K562 (cell line): ENCODE results near the gene VEGFA. TPM values are rescaled to one million over a fixed set of nuclear protein-coding genes. Genes with fewer than 3 reads are reported as not detected.

Experiments
- BHLHE40 ChIP-seq: IDR thresholded peaks from 2 replicates; pipeline ENCODE4 v1.6.1; 2011; ENCODE audit warnings: low read length, improper control_type of control experiment
- CTCF ChIP-seq, 3 experiments: IDR thresholded peaks in 2 of 3; conservative IDR thresholded peaks in 1 of 3; 2 replicates each; pipeline ENCODE4 v1.5.1; 2011 to 2012; ENCODE audit warnings: low read length in 3 of 3, mild to moderate bottlenecking in 3 of 3, control low read depth in 2 of 3, improper control_type of control experiment in 1 of 3, inconsistent platforms in 1 of 3, low read depth in 1 of 3, mixed read lengths in 1 of 3, moderate library complexity in 1 of 3; ENCODE audit not compliant: insufficient read depth in 2 of 3
- DIDO1 ChIP-seq: fragments of 450-650 bp; IDR thresholded peaks from 2 replicates; pipeline ENCODE4 v1.6.1; 2016; ENCODE audit warnings: low read depth, missing biosample characterization, missing genetic modification characterization
- GTF2E2 ChIP-seq: fragments of 200-800 bp; sonication (Bioruptor generic); IDR thresholded peaks from 2 replicates; pipeline ENCODE4 v1.6.1; 2016; ENCODE audit warnings: missing genetic modification characterization, missing compliant biosample characterization
- HEY1 ChIP-seq: fragments of 250-450 bp; sonication (Bioruptor Pico); IDR thresholded peaks from 2 replicates; pipeline ENCODE4 v1.5.0; 2020; ENCODE audit warnings: mild to moderate bottlenecking, moderate library complexity, borderline replicate concordance
- LCOR ChIP-seq: sonication (generic); formaldehyde crosslinking; IDR thresholded peaks from 2 replicates; pipeline ENCODE4 v1.8.0; 2022; ENCODE audit warnings: mild to moderate bottlenecking, missing genetic modification reagents
- MCM3 ChIP-seq: fragments of 450-650 bp; IDR thresholded peaks from 2 replicates; pipeline ENCODE4 v1.6.1; 2016
- MXI1 ChIP-seq: IDR thresholded peaks from 2 replicates; pipeline ENCODE4 v1.6.1; 2011; ENCODE audit warnings: low read depth, mild to moderate bottlenecking, improper control_type of control experiment, low read length
- NCOR1 ChIP-seq: fragments of 450-650 bp; IDR thresholded peaks from 2 replicates; pipeline ENCODE4 v1.6.1; 2016; ENCODE audit warnings: mild to moderate bottlenecking, moderate library complexity
- PHB2 ChIP-seq: fragments of 450-650 bp; IDR thresholded peaks from 2 replicates; pipeline ENCODE4 v1.6.1; 2017; ENCODE audit warnings: low read depth
- POLR2B ChIP-seq: fragments of 450-650 bp; IDR thresholded peaks from 2 replicates; pipeline ENCODE4 v1.6.1; 2018; ENCODE audit warnings: low read depth; ENCODE audit not compliant: partially characterized antibody
- PRDM10 ChIP-seq: fragments of 450-650 bp; IDR thresholded peaks from 2 replicates; pipeline ENCODE4 v1.6.1; 2018; ENCODE audit not compliant: partially characterized antibody
- RAD51 ChIP-seq: fragments of 450-650 bp; IDR thresholded peaks from 2 replicates; pipeline ENCODE4 v1.7.1; 2016; ENCODE audit warnings: low read depth, mild to moderate bottlenecking, borderline replicate concordance
- RFX7 ChIP-seq: fragments of 250-450 bp; sonication (Bioruptor Pico); IDR thresholded peaks from 2 replicates; pipeline ENCODE4 v1.5.1; 2021; ENCODE audit warnings: mild to moderate bottlenecking
- TSC22D4 ChIP-seq: fragments of 450-650 bp; IDR thresholded peaks from 2 replicates; pipeline ENCODE4 v1.6.1; 2016; ENCODE audit warnings: missing genetic modification characterization, missing biosample characterization, control low read depth
- ZNF134 ChIP-seq: fragments of 250-450 bp; sonication (Bioruptor Pico); conservative IDR thresholded peaks from 2 replicates; pipeline ENCODE4 v1.4.0; 2020
- ZNF165 ChIP-seq: fragments of 250-450 bp; sonication (Bioruptor Pico); IDR thresholded peaks from 2 replicates; pipeline ENCODE4 v1.4.0; 2020; ENCODE audit warnings: borderline replicate concordance
- ZNF224 ChIP-seq: sonication (generic); formaldehyde crosslinking; IDR thresholded peaks from 2 replicates; pipeline ENCODE4 v1.8.0; 2022; ENCODE audit warnings: mild to moderate bottlenecking, missing genetic modification reagents
- ZNF253 ChIP-seq: fragments of 250-450 bp; sonication (Bioruptor Pico); conservative IDR thresholded peaks from 2 replicates; pipeline ENCODE4 v1.6.1; 2021; ENCODE audit warnings: mild to moderate bottlenecking
- ZNF280B ChIP-seq: fragments of 250-450 bp; sonication (Bioruptor Pico); IDR thresholded peaks from 2 replicates; pipeline ENCODE4 v1.5.1; 2021; ENCODE audit warnings: mild to moderate bottlenecking
- ZNF316 ChIP-seq: fragments of 450-650 bp; IDR thresholded peaks from 2 replicates; pipeline ENCODE4 v1.6.1; 2016
- ZNF644 ChIP-seq: fragments of 200-800 bp; sonication (Bioruptor generic); IDR thresholded peaks from 2 replicates; pipeline ENCODE4 v1.6.1; 2016; ENCODE audit warnings: low read depth, missing genetic modification characterization, missing compliant biosample characterization
- ZNF695 ChIP-seq: fragments of 450-650 bp; formaldehyde crosslinking; IDR thresholded peaks from 2 replicates; pipeline ENCODE4 v1.4.0; 2020; ENCODE audit warnings: mild to moderate bottlenecking, moderate library complexity
- polyA plus RNA-seq, 8 experiments: library from polyadenylated mRNA; depleted of rRNA in 4 of 8; stranded (reverse) in 5 of 8; unstranded in 3 of 8; fragments of >200 nt; fragmentation: Nextera tagmentation in 2 of 8; fragmentation: Illumina TruSeq in 1 of 8; extraction: Ambion mirVana in 2 of 8; extraction: Trizol in 1 of 8; gene quantifications; 2 replicates each; pipeline versions ENCODE4 v1.2.1 to v1.2.3, GENCODE V29; 2011 to 2014; ENCODE audit warnings: inconsistent platforms in 1 of 8, missing spikeins in 1 of 8
- total RNA-seq, 7 experiments: library from RNA; depleted of rRNA in 6 of 7; stranded (reverse); fragments of >200 nt in 6 of 7; fragmentation: Illumina TruSeq in 2 of 7; extraction: Trizol in 2 of 7; gene quantifications; 2 replicates each; pipeline versions ENCODE4 v1.2.1 to v1.2.3, GENCODE V29; 2011 to 2021; ENCODE audit warnings: low replicate concordance in 1 of 7

Gene VEGFA
- total and polyA plus RNA-seq, 9 of the 15 experiments (the other 6 are each of a cell fraction or from before 2014, with no cell fraction given): 14.0 to 271 (median 124) TPM

- no peak for TF ChIP-seq CTCF (IDR thresholded peaks at IDR 0.05 in 2 of 3, conservative IDR thresholded peaks at IDR 0.05 in 1 of 3; ENCODE audit: insufficient read depth in 2 of 3, low read depth in 1 of 3, low read length in 3 of 3)
- no peak for TF ChIP-seq RFX7 (CRISPR knock-in tag)
- peak; percentile 100 for TF ChIP-seq BHLHE40
- no peak for TF ChIP-seq GTF2E2 (tag)
- TF ChIP-seq PHB2: 0 out of 2 replicates have a peak, but pooled peaks have one; percentile 17
- no peak for TF ChIP-seq ZNF253 (CRISPR knock-in tag)
- TF ChIP-seq LCOR (CRISPR knock-in tag): peak; percentile 16; the same call in 1 of the 2 replicates
- TF ChIP-seq MCM3: no peak
- TF ChIP-seq ZNF134 (CRISPR knock-in tag): no peak
- TF ChIP-seq TSC22D4 (tag): no peak
- no peak for TF ChIP-seq HEY1 (CRISPR knock-in tag)
- TF ChIP-seq ZNF165 (CRISPR knock-in tag): no peak; the same call in 1 of the 2 replicates
- no peak for TF ChIP-seq ZNF224 (CRISPR knock-in tag)
- TF ChIP-seq ZNF316: peak; percentile 66
- no peak for TF ChIP-seq MXI1
- peak; percentile 94 for TF ChIP-seq RAD51
- peak; percentile 30 for TF ChIP-seq PRDM10
- no peak for TF ChIP-seq ZNF280B (CRISPR knock-in tag)
- TF ChIP-seq ZNF644 (tag): 0 out of 2 replicates have a peak, but pooled peaks have one; percentile 14
- TF ChIP-seq DIDO1 (tag): peak; percentile 53; the same call in 1 of the 2 replicates
- peak; percentile 59 for TF ChIP-seq POLR2B
- TF ChIP-seq ZNF695: no peak
- TF ChIP-seq NCOR1: peak; percentile 70; the same call in 1 of the 2 replicates
These were observed 28.9 kb downstream of the VEGFA start (continued) for GRCh38 chr6:43798688-43799444.
